GM18870 (cell line): ENCODE data around the gene PIKFYVE.
"Not testable (repeated sequence)": the region's sequence is repeated elsewhere in the genome, so short reads cannot be mapped to it uniquely, and the experiment has no call there.

Source experiments
- ATAC-seq: cut with Tn5 transposase; IDR thresholded peaks from one replicate; pipeline ENCODE4 v1.9.1; 2021; ENCODE audit warnings: moderate library complexity; ENCODE audit not compliant: unreplicated experiment

The PIKFYVE gene

DNA sequence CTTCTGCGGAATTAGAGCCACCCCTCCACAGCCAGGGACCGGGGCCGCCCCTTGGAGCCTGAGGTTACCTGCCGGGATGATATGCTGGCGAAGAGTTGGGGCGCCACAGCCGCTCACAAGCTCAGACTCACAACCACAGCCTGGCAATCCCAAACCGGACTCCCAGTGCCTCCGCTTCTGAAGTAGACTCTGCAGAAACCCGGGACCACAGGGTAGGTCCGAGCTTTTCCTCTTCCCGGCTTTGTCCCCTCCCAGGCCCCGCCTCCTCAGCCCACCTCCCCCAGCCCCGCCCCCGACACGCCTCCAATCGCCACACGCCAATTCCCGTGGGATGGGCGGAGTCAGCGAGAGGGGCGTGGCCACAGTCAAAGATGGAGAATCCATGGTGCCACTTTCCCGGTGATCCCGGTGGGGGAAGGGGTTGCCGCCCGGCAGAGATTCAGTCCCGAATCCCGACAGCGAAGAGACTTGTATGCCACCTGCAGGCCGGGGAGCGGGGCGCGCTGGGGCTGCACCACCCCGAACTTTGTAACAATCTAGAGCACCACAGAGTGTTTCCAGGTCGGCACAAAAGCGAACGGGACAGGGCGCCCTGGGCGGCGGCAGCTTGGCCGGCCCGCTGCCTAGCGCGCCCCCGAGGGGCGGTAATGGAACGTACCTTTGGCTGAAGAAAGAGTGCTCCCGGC lies 11.0 kb upstream of the PIKFYVE start, which contains the start of gene IDH1:
IDH1 (minus strand) TSS at position 201 of the 686 bp plus-strand sequence. CDS start 3,520 bp downstream, outside the sequence.
- peak; percentile 63 for ATAC-seq

- peak; percentile 28 for ATAC-seq
Observed at GRCh38 chr2:208255557-208256106, 10.4 kb upstream of the PIKFYVE start.

DNA sequence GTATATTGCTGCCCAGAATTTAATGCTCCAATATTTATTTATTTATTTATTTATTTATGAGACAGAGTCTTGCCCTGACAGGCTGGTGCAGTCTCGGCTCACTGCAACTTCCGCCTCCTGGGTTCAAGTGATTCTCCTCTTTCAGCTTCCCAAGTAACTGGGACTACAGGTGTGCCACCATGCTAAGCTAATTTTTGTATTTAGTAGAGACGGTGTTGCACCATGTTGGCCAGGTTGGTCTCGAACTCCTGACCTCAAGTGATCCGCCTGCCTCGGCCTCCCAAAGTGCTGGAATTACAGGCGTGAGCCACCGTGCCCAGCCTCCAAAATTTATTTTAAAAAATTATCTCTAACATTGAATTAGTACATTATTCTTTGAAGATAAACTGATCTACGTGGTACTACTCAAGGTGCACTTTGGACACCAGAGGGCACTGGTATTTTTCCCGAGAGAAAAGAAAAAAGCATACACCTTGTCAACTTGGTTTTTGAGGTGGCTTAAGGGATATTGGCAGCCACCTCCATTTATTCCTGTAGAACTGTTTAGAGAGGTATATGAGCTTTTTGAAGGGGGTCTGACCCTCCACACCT lies 9.8 kb upstream of the PIKFYVE start:
- no peak for ATAC-seq

DNA sequence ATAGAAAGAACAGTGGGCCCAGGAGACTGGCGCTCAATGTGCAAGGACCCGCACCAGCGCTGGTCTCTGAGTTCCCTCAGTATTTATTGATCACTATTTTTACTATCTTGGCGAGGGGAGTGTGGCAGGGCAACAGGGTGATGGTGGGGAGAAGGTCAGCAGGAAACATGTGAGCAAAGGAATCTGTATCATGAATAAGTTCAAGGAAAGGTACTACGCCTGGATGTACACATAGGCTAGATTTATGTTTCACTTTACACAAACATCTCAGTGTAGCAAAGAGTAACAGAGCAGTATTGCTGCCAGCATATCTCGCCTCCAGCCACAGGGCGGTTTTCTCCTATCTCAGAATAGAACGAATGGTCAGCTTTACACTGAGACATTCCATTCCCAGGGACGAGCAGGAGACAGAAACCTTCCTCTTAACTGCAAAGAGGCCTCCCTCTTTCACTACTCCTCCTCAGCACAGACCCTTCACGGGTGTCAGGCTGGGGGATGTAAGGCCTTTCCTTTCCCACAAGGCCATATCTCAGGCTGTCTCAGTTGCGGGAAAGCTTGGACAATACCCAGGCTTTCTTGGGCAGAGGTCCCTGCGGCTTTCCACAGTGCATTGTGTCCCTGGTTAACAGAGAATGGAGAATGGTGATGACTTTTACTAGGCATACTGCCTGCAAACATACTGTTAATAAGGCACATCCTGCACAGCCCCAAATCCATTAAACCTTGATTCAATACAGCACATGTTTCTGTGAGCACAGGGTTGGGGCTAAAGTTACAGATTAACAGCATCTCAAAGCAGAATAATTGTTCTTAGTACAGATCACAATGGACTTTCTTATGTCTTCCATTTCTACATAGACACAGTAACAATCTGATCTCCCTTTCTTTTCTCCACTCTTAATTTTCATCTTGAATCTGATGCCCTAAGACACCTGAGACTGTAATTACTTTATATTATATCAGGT lies 8.9 kb upstream of the PIKFYVE start:
- not testable (repeated sequence) for ATAC-seq

DNA sequence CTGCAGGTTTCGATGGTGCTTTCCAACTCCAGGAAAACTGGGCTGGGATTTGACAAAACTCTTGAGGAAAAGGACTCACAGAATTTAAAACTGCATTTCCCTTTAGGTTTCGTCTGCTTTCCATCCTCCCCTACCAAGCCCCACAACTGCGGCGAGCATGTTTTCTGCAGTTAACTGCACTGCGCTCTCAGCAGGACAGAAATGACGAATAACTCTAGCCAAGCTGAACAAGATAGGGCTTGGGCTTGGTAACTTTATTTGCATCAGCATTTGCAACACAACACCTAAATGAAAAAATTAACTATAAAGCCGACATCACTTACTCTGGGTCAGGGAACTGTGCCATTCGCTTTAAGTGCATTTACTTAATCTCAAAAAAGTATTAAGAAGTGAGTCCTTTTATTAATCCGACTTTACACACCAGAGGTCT lies 669 bp upstream of the PIKFYVE start:
- ATAC-seq: peak; percentile 48

- ATAC-seq: peak; percentile 13
Observed at GRCh38 chr2:208266553-208266893, 468 bp downstream of the PIKFYVE start.

GRCh38 chr2:208266936-208267335 lies 881 bp downstream of the PIKFYVE start:
- no peak for ATAC-seq

DNA sequence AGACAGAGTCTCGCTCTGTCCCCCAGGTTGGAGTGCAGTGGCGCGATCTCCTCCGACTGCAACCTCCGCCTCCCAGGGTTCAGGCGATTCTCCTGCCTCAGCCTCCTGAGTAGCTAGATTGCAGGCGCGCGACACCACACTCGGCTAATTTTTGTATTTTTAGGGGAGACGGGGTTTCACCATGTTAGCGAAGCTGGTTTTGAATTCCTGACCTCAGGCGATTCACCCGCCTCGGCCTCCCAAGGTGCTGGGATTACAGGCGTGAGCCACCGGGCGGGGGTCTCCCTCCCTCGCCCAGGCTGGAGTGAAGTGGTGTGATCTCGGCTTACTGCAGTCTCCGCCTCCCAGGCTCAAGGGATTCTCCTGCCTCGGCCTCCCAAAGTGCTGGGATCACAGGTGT lies 1.5 kb downstream of the PIKFYVE start:
- not testable (repeated sequence) for ATAC-seq

GRCh38 chr2:208268156-208268952 lies 2.3 kb downstream of the PIKFYVE start:
- ATAC-seq: no peak

DNA sequence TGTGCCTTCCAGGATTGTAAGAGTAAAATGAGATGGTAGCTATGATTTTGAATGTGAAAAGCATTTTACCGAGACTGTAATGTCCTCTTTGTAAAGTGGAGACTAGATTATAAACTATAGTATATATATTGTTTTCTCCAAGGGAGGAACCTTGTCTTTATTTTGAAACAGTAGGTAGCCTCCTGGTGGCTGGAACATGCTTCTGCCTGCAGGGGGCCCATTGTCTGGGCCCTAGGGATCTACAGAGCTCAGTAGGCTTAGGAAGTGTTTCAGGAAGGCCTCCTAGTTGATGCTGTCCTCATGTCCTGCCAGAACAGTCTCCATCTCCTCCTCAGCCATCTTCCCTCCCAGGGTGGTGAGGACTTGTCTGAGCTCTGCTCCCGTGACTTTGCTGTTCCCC lies 3.0 kb downstream of the PIKFYVE start:
- ATAC-seq: no peak

GRCh38 chr2:208274748-208275147 lies 8.7 kb downstream of the PIKFYVE start:
- ATAC-seq: no peak

DNA sequence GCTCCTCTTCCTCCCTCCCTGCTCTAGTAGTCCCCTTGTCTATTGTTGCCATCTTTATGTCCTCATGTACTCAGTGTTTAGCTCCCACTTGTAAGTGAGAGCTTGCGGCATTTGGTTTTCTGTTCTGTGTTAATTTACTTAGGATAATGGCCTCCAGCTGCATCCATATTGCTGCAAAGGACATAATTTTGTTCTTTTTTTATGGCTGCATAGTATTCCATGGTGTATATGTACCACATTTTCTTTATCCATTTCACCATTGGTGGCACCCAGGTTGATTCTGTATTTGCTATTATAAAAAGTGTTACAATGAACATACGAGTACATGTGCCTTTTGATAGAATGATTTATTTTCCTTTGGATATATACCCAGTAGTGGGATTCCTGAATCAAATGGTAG lies 12.5 kb downstream of the PIKFYVE start:
- no peak for ATAC-seq

DNA sequence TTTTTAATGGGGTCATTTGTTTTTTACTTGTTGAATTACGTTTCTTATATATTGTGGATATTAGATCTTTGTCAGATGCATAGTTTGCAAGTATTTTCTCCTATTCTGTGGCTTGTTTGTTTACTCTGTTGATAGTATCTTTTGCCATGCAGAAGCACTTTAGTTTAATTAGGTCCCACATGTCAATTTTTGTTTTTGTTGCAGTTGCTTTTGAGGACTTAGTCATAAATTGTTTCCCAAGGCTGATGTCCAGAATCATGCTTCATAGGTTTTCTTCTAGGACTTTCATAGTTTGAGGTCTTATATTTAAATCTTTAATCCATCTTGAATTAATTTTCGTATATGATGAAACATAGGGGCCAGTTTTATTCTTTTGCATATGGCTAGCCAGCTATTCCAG lies 13.2 kb downstream of the PIKFYVE start:
- no peak for ATAC-seq

DNA sequence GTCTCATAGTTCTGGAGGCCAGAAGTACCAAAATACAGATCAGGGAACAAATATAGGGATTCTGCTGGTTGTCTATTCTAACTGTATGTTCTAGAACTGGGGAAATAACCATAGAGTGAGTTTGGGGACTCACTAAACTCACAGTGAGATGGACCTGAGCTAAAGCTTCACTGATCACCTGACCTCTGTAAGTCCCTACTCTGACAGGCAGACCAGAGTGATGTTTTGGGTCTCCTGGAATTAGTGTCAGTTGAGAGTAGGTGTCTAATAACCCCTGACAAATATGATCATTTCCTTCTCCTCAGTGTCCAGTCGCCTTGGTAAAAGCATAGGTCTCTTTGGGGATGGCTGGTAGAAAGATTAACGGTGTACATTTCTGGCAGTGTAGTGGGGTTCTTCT lies 14.2 kb downstream of the PIKFYVE start:
- no peak for ATAC-seq

DNA sequence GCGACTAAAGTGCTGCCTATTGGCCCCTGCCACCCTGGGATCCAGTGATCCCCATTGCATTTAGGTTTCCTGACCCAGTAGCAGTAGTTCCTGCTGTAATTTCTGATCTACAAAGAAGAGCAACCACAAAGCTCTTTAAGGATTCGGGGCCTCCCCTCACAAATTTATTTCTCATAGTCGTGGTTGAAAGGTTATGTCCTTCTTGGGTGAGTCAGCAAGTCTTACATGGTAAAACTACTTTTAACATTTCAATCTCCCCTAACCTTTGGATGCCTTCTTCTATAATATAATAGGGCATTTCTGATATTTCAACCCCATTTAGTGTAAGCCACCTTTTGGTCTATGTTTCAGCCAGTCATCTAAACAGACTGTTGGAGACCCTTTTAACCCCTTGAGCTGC lies 14.9 kb downstream of the PIKFYVE start:
- ATAC-seq: no peak

GRCh38 chr2:208285853-208286252 lies 19.8 kb downstream of the PIKFYVE start:
- no peak for ATAC-seq

GRCh38 chr2:208294482-208295024 lies 28.5 kb downstream of the PIKFYVE start:
- ATAC-seq: peak; percentile 66

- no peak for ATAC-seq
Observed at GRCh38 chr2:208295834-208296233, 29.8 kb downstream of the PIKFYVE start.

- ATAC-seq: no peak
Observed at GRCh38 chr2:208296610-208297009, 30.6 kb downstream of the PIKFYVE start.

DNA sequence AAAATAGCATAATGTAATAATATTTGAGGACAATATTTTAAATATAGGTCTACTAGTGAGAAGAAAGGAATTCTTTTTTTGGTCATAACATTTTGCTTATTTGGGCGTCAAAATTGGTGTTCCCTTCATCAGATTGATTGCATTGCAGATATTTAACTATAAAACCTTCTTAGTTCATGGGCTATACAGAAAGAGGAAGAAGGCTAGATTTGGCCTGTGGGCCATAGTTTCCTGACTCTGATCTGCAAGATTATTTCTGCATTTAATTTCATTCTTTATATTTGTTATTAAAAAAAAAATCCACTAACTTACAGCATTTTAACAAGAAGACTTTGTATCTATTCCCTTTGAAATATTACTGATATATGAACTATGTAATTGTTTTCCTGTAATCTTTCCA lies 31.9 kb downstream of the PIKFYVE start:
- no peak for ATAC-seq
